GOT3 (cell line): ENCODE data around the gene IL36A.

Source experiments
- DNase-seq: peaks from one replicate; lab custom pipeline; 2025; ENCODE audit warnings: mixed read lengths; lab: John Stamatoyannopoulos, UW

IL36A gene

GRCh38 chr2:113050921-113051895 lies 45.9 kb downstream of the IL36A start:
- DNase-seq, result no peak

GRCh38 chr2:113052396-113052917 lies 47.2 kb downstream of the IL36A start, which contains the start of gene IL36B:
IL36B (minus strand) TSS chr2:113052867.
- no peak for DNase-seq

GRCh38 chr2:113053666-113054065 lies 48.4 kb downstream of the IL36A start:
- DNase-seq, result no peak

- no peak for DNase-seq
Measured at GRCh38 chr2:113054066-113054465, 48.8 kb downstream of the IL36A start.

- no peak for DNase-seq
Measured at GRCh38 chr2:113056521-113056920, 51.3 kb downstream of the IL36A start.

GRCh38 chr2:113057117-113057516 lies 51.9 kb downstream of the IL36A start:
- DNase-seq, result no peak
